HG03457 (cell line): ENCODE measurements around the gene FDXR.

Source experiments
- ATAC-seq: cut with Tn5 transposase; IDR thresholded peaks from one replicate; pipeline ENCODE4 v1.9.1; 2021; ENCODE audit warnings: moderate number of reproducible peaks; ENCODE audit not compliant: unreplicated experiment

The FDXR gene

DNA sequence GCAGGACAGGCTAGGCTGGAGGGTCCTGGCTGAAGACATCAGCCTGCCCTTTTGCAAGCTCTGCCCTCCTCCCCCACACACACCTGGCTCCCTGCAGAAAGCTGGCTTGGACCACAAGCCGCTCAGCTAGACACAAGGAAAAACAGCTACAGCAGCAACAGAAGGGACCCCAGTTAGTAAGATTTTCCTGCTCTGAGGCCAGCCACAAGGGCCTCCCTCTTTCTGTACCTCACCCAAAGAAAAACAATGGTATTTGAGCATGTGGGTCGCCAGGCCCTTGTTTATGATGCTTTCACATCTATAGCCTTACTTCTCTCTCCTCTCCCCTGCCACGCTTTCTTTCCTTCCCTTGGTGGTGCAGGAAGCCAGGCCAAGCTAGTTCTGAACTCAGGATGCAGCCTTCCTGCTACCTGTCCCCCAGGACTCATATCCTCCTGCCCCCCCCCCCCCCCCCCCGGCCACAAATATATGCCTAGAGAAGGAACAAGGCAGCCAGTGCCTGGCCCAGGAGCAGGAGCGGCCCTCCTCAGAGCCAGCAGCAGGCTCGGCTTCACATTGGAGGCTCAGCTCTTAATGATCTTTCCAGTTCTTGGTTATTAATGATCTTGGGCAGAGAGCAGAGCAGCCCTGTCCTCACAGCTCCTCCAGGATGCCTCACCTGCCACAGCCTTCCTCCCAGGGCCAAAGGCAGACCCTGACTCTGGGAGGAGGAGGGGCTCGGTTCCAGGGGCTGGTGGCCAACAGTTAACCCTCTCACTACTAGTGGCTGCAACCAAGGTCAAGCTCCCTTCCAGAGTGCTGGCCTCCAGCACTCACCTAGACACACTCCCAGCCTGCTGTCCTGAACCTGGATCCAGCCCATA, 32.6 kb downstream of the FDXR start:
- ATAC-seq: no peak

DNA sequence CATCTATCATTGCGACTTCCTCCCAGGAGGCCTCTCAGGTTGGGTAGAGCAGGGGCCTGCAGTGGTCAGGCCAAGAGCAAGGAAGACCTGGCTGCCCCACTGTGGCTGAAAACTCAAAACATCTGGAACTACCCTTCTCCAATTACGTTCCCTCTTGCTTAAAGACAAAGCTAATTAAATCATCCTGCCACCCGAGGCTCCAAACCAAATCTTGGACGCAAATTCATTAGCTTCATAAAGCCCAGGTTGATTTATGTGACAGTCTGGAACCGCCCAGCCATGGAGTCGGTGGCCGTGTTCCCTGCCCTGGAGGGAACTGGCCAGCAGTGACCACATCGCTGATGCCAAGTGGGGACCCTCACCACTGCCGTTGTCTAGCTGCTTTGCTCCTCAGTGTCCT, 34.5 kb downstream of the FDXR start:
- no peak for ATAC-seq

DNA sequence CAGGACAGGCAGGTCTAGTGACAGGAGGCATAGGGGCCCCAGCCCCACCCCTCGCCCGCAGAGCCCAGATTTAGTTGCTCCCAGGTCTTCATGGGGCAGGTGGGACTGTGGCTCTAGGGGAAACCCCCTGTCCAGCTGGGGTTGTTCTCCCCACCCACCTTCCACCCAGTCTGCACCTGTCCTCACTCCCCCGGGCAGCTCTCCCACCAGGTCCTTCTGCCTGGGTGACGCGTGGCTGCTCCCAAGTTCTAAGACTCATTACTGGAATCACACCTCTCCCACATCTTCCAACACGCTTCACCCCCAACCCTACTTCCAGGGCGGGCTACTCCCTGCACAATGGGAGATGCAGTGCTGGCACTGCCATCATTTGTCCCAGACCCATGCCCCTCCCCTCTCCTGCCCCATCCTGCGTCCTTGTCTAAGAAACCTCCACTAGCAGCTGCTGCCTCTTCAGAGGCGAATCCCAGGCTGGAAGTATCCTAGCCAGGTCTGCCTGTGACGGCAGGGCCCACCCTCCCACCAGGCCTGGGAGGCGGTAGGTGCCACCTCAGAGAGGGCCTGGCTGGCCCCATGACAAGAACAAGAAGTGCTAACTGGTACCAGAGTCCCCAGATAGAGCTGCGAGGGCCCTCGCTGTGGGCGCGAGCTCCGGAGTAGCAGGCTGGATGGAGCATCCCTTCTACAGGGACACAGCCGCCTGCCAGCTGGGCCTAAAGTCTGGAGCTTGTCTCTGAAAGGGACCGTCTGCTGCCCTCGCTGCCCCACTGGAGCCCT, 35.9 kb downstream of the FDXR start:
- no peak for ATAC-seq

DNA sequence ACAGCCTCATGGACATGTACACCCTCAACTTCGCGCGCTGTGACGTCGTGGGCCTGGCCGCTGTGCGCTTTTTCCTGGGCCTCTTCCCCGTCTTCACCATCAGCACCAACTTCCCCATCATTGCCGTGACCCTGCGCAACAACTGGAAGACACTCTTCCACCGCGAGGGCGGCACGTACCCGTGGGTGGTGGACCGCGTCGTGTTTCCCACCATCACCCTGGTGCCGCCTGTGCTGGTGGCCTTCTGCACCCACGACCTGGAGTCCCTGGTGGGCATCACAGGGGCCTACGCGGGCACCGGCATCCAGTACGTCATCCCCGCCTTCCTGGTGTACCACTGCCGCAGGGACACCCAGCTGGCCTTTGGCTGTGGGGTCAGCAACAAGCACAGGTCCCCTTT, 36.6 kb downstream of the FDXR start:
- no peak for ATAC-seq

DNA sequence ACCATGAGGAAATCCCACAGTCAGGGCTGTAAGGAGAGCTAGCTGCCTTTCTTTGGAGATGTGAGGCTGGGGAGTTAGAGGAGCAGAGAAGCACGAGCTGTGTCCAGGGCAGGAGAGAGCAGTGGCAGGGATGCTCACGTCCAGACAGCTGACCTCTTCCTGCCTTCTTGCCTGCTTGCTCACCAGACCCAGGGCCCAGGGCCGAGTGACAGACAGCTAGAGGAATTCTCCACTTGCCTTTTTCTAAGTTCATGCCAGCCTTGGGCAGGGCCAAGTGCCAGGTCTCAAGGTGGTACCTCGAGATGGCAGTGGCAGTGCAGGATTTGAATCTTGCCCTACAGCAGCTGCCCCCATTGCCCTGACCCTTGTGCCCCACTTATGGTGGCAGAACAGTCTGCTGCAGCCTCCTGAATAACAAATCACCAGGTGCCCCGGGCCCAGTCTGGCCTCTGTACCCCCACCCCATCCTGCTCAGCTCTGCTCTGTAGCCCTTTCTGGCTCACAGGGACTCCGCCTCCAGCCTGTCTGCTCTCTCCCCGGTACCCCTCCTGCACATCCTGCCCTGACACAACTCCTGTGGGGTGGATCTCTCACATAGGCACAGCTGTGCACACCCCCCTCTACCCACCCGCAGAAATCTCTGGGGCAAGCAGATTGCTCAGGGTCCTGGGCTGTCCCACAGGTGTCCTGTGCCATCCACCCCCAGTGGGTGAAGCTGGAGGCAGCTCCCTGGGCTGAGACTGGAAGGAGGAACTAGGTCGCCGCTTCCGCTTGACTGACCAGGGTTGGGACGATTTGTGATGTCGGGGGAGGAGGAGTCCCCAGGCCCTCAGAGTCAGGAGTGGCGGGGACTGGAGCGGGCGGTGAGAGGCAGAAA, 39.1 kb downstream of the FDXR start:
- ATAC-seq: no peak

DNA sequence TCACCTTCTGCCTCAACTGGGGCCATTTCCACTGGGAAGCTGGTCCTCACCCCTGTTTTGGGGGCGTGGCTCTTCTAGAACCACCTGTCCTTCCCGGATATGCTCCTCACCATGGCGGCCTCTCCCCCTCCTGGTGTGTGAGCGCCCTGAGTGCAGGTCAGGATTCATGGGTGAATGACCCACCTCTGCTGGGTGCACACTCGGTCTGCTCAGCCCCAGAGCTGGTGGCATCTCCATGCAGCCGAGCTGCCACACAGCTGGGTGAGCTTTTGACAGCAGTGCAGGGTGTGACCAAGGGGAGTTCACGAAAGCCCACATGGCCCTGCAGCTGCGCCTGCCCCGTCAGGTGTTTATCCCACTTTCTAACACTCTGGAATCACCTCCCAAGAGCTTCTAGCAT, 40.4 kb downstream of the FDXR start:
- no peak for ATAC-seq

DNA sequence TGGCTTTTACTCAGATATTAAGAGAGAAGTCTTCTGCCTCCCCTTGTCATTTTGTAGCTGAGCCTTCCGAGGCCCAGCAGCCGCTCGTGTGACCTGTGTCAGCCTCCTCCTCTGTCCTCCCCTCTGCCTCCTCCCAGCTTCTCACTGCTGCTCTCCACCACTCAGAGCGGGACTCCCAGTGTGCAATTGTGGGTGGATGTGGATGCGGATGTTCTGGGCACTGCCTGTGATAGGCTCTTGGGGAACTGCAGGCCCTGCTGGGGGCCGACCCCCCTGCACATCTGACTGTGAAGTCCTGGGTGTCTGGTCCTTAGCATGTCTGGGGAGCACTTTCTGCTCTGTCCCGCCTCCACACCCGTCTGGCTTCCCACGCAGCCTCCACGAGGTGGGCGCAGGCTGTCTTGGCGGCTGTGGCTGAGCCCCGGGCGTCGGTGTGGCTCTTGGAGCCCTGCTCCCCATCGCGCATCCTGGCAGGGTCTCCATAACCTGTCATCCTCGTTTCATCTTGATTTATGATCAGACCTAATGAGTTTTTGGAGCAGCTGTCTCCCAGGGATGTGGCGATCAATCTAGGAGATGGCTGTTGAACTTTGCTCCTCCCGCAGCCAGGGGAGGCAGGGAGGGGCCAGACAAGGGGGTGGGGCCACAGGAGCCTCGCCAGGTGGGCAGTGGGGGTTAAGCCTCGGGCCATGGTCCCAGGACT, 41.2 kb downstream of the FDXR start:
- ATAC-seq: no peak

DNA sequence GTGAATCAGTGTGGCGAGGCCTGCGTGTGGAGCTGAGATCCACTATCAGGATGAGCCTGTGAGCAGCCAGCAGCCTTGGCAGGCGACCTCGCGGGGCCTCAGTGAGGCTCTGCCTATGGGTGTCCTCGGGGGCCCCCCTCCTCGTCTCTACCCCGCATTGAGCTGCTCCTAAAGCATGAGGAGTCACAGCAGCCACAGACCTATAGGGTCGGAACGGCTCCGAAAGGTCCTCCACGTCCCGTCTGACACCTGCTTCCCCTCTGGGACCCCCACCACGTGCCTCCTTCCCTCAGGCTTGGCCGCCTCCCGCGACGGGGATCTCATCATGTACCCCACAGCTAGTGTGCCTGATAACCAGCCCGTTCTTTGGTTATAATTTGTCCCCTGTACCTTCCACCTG, 41.9 kb downstream of the FDXR start:
- ATAC-seq: no peak

DNA sequence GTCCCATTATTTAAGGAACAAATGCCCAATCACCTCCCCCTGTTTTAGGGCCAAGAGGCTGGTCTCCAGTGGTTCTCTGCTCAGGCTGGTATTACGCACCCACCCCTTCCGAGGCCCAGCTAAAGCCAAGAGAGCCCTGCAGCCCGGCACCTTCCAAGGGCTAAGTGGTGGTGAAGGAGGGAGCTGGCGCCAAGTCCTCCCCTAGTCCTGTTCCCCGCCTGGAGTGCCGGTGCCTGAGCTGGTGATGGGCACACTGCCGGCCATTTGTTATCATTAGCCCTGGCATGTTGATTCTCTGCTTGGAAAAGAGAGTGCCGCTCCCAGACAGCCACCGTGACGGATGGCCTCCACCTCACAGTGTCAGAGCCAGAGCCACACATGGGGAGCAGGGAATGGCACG, 45.0 kb downstream of the FDXR start:
- no peak for ATAC-seq

DNA sequence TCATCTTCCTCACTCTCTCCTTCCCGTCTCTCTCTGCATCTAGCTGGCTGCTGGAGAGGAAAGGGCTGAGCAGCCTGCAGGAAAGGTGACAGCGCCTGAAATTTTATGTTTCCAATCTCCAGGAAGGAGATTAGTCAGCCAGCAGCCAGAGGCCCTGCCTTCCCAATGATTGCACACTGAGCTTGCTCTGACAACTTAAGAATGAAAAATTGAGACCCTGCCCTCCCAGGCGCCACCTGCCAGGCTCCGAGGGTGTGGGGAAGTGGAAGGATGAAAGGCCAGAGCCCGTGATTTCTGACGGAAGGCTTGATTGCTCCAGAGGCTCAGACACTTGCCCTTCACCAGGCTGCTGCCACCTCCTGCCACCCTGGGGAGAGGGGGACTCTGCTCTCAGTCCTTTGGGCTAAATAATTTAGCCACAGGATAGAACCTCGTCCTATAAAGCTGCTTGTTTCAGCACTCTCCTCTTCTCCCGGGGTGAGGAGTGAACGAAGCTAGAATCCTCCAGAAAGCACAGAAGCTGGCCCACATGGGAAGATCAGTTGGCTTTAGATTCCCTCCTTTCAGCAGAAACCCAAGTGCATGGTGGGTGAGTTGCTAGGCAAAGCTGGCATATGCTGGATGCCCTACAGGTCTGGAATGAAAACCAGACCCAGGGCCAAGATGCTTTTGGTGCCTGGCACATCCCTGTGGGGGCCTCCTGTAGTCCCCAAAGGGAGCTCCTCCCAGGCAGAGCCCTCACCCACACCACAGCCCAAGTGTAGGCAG, 46.7 kb downstream of the FDXR start:
- ATAC-seq: no peak

DNA sequence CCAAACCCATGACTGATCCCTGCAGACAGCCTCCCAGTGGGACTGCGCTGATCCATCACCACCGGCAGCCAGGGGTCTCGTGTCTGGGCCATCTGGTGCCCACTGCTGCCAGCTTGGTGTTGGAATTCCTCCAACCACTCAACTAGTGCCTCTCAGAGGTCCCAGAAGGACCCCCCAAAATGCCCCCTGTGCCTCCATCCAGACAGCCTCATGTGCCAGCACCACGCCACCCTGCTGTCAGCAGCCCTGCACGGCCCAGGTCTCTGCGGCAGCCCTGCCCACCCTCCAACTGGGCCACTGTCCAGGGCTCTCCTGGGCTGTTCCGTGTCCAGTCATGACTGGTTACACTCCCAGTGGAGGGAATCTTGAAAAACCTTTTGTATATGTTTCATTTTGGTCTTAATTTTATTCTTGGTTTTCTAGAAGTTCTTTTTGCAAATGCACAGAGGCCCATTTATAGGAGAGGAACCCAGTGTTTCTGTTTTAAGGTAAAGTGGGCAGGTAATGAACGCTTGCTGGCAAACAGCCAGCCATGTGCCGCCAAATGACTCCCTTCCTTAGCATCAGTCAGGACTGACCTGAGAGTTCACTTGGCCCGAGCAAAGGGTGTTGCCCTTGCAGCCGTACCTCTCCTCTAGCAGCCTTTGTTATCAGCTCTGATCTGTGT, 47.7 kb downstream of the FDXR start:
- ATAC-seq: no peak

DNA sequence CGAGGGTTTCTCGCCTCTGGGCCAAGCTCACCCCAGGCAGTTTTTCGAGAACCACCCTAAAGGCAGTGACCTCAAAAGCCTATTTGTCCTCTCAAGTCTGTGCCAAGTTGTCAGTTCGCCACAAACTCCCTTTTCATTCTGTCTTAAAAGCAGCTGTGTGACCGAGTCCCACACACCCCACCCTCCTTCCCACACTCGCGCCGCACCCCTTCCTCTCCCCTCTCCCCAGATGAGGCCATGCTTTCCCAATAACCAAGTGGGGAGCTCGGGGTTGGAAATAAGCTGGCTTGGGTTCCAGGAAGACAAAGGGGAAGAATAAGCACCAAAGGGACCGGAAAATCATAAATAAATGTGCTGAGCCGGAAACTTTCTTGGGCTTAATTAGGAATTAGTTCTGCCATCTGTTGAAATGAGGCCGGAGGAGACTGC, 49.8 kb downstream of the FDXR start:
- no peak for ATAC-seq

DNA sequence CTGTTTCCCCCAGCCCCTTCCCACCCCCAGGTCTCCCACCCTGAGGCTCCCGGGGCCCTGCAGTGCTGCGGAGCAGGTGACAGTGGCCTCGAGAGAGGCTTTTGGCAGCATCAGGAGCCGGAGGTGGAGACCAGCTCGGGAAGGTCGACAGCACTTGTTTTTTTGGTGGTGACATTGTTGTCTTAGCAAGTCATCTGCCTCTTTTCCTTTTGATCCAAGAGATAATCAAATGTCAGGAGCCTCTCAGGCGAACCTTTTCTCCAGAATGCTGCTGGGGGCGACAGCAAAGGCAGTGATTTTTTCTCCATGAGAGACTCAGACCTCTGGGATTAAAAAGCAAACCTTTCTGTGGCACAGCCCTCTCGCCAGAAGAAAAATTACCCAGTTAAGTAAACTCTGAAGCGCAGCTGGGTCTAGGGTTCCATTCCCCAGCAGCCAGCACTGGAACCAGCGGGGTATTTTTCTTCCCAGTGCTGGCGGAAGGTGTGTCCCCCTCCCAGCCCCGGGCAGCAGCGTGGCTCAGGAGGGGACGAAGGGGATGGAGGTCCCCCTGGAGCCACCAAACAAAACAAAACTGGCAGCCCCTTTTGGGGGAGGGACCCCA, 50.4 kb downstream of the FDXR start:
- ATAC-seq: no peak

DNA sequence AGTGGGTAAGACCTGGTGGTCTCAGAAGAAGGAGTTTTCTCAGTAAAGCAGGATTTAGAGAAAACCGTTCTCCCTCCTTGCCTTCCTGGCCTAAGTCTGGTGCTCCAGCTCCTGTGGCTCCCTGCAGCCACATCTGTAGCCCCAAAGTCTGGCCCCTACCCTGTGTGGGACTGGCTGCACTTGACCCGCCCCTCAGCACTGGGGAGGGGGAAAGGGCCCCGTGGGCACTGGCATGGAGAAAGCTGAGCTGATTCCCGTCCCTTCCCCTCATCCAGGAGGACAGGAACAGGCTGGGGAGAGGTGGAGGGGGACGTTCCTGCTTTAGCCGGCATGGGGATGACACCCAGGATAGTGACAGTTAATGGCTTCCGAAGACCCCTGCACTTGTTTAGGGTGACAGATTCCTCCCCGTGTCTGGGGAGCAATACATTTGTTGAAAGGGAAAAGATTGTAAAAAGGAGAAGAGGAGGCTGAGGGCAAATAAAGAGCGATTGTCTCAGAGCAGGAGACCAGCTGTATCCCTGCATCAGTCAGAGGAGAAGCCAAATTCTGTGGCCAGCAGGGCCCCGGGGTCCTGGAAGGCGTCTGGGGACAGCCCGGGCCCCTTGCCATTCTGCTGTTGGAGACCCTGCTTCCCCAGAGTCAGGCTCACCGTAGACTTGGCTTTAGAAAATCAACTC, 51.0 kb downstream of the FDXR start:
- ATAC-seq: no peak

DNA sequence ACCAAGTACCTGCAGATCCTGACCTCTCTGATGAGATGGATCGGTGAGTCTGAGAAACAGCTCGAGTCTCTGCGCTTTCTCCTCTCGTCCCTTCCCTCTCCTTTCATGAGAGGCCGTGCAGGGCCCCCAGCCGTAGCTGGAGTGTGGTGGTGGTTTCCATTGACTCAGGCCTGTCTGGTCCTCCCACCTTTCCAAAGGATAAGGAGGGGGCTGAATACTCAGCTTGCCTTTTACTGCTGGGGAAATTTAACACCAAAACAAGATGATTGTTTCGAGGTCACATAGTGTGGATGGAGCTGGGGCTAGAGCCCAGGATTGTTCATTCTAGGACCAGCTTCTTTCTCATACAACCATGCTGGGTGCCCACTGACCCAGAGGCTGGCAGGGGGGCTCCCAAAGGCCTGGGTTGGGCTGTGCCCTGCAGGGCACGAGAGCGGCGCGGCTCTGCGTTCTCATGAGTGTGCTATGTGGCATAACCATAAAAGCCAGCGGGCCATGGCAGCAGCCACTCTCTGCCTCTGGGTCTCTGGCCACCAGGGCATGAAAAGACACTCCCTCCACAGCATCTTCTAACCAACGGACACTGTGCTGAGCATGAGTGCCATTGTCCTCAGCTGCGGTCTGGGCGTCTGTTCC, 52.9 kb downstream of the FDXR start:
- no peak for ATAC-seq

DNA sequence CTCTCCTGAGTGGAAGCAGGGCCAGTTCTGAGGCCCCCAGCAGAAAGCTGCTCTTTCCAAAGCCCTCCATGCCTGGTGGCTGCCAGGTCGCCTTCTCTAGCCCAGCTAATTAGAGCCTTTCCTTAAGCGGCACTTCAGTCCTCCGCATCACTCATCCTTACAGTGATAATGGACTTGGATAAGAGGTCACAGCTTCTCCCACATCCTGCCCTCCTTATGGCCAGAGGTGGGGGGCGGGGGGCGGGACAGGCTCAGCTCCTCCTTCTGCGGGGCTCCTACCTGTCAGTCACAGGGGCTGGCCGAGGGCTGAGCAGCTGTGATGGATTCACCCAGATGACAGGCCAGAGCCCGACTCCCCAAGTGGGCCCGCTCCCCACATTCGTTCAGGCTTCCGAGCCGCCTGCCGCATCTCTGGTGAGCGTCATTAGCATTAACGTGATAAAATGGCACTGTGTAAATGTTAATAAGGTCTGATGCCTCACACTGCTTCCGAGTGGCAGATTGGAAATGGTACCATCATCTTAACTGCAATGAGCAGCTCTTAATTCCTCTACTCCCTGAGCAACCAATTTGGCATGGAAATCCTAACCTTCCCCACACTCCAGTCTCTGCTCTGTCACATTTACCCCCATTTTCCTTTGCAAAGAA, 54.4 kb downstream of the FDXR start:
- ATAC-seq: no peak

DNA sequence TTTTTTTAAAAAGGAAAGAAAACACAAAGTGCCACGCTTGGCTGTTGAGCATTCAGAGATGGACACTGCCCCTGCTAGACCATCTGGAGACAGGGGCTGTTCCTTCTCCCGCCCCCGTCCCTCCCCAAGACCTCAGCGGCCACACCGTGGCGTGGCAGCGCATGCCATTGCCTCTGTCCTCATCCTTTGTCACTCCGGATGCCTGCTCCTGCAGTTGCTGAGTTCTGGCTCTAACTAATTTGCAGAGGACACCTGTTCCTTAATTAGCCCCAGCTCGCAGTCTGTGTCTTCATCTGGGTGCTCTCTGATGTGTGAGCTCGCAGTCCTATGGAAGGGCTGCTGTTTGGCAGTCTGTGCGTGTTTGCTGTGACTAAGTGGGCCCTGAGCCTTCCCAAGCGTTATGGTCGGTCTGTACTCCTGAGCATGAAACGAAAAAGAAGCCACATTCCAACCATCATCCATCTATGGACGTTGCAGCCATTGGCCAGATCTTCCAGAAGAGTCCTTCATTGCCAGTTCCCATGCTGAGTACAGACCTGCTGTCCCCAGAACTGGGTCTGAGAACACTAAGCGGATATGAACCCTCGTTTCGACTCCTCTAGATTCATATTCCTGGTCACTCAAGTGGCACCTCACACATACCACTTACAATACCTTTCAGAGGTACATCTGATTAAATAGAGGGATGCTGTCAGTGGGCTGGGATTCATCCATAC, 55.7 kb downstream of the FDXR start:
- no peak for ATAC-seq
